GM18951 (cell line): ENCODE measurements around the gene SDC4.

Experiments
- POLR2A ChIP-seq: IDR thresholded peaks from 4 replicates; pipeline ENCODE4 v1.6.1; 2011; ENCODE audit warnings: mild to moderate bottlenecking; ENCODE audit not compliant: insufficient read length, insufficient read depth; ENCODE audit errors: extremely low read depth
- in situ Hi-C: fragments of 300-500 bp; cut with MboI; formaldehyde crosslinking; loops from one replicate; pipeline ENCODE4 v1.12.0; 2022; ENCODE audit warnings: low sequenced_read_pairs, mixed read lengths, inconsistent platforms; ENCODE audit not compliant: unreplicated experiment

Gene SDC4

GRCh38 chr20:45372646-45373352 is 24.6 kb upstream of the SDC4 start:
- in situ Hi-C loops = no loop called here
- TF ChIP-seq POLR2A = no peak

DNA sequence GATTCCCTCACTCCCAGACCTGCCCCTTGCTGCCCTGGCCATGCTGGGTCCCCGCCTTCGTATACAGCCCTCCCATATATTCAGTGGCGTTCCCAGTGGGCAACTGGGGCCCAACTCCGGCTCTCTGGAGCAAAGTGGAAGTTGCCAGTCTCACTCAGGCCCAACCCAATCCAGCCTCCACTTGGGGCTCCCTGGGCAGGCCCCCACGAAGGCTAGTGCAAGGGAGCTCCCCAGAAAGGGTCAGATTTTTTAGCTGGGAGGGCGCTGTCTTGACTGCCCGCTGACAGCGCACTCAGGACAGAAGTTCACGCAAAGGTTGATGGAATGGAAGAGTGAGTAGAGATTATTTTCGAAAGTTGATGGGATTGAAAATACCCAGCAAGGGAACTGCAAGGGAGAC is 24.0 kb upstream of the SDC4 start:
- in situ Hi-C loops = no loop called here
- TF ChIP-seq POLR2A = no peak

- in situ Hi-C loops = no loop called here
- no peak for TF ChIP-seq POLR2A
Measured at GRCh38 chr20:45370571-45371160, 22.4 kb upstream of the SDC4 start.

DNA sequence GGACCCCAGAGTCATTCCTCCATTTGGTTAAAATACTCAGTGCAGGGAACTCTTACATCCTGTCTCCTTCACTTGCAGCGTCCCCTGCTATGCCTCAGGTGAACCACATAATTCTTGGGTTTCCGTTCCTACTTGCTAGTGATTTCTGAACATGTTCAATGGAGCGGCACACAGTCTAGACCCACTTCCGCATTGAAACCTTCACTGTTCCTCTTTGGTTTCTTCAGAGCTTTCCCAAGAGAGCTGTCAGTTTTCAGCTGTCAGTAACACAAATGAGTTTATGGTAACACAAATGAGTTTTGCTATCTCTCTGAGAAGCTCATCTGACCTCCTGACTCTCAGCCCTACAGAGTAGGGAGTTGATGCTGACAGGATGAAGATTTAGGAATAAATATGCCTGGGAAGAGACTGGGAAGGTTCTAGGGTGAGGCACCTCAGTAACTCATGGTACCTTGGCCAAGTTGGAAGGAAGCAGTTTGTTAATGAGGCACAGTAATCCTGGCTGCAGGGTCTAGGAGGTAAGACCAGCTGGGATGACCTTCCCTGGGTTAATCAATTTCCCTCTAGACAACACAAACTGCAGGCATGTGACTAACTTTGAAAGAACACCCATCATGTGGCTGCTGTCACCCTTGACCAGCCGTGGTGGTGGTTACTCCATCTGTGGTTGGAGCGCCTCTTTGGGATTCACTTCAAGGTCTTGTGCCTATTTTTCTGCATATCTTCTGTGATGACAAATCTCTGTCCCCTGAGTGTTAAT is 20.2 kb upstream of the SDC4 start:
- TF ChIP-seq POLR2A = no peak
- in situ Hi-C loops = loop anchor here (5.0 kb wide), 1 partner anchor 69 kb away; no protein-coding TSS in a partner anchor

- in situ Hi-C loops = loop anchor here (5.0 kb wide), 1 partner anchor 70 kb away; no protein-coding TSS in a partner anchor
- no peak for TF ChIP-seq POLR2A
Measured at GRCh38 chr20:45367126-45367525, 18.9 kb upstream of the SDC4 start.

GRCh38 chr20:45366631-45367030 is 18.4 kb upstream of the SDC4 start:
- TF ChIP-seq POLR2A = no peak
- in situ Hi-C loops = loop anchor here (5.0 kb wide), 1 partner anchor 71 kb away; no protein-coding TSS in a partner anchor

DNA sequence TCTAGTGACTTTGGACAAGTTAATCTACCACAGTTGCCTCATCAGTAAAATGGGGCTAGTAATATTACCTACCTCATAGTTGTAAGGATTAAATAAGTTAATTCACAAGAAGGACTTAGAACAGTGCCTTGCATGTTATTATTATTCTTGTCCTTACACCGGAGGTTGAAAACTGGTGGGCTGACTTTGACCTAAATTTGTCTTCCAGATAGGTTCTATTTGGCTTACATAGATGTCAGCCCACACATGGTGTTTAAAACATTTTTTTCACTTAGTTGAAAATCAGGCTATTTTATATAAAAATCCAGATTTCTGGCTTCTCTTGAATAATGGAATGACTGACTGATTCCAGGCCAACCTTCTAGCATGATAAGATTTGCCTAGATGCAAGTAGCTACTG is 18.0 kb upstream of the SDC4 start:
- in situ Hi-C loops = loop anchor here (5.0 kb wide), 1 partner anchor 71 kb away; no protein-coding TSS in a partner anchor
- no peak for TF ChIP-seq POLR2A

GRCh38 chr20:45365444-45365970 is 17.3 kb upstream of the SDC4 start:
- in situ Hi-C loops = loop anchor here (5.0 kb wide), 1 partner anchor 72 kb away; no protein-coding TSS in a partner anchor
- TF ChIP-seq POLR2A = no peak

DNA sequence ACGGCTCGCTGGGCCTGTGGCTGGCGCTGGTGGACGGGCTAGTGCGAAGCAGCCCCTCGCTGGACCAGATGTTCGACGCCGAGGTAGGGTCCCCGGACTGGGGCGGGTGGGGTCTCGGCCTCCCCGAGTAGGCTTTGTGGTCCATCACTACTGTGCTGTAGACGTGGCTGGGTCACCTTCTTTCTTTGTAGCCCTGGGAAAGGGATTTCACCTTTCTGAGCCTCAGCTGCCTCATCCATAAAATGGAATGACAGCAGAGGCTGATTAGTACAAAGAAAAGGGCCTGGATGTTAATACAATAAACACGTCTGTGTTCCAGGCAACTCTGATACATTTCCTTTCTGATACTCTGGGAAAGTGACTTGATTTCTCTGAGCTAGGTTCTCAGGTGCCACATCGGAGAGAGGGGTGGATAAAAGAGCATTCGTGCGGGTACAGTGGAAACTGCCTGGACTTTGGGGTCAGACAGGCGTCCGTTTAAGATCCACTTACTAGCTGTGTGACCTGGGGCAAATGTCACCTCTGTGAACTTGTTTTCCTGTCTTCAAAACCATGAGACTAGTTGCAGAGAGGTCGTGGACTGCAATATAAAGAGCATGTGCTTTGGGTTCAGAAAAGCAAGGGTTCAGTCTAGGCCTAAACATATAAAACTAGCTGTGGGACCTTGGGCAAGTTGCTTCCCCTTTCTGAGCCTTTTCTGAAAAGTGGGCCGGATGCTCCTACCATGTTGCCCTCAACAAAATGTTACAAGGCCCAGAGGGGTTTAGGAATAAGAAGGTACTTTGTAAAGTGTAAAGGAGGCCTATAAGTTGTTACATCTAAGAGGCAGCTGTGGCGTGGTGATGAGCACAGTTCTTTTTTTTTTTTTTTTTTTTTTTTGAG is 15.6 kb upstream of the SDC4 start:
- no peak for TF ChIP-seq POLR2A
- in situ Hi-C loops = no loop called here

DNA sequence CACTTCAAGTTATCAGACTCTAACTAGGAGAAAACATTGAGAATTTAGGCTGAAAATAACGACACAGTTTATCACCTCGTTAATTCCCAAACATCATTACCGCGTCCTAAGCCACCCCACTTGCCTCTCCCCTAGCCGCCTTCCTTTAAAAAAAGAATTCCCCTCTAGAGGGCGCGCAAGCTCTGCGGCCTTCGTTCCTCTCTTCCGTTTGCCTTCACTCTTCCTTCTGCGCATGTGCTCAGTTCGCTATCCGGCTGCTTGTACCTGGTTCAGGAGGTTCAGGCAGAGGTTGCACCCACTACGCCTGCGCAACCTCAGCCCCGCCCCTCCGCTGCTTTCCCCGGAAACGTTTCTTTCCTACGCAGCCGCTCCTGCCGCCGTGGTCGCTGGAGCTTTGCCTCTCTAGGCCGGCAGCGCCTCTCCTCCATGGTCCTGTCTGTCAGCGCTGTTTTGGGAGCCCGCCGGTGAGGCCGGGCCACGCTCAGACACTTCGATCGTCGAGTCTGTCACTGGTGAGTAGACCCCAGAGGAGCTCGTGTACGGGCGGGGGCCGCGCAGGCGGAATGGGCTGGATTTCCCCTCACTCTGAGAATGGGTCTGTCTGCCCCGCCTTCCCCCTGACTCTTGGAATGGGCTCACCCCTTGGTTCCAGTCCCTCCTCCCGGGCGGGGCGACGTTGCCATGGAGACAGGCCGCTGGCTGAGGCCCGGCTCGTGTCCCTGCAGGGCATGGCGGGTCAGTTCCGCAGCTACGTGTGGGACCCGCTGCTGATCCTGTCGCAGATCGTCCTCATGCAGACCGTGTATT is 14.8 kb upstream of the SDC4 start, which contains the start of gene SYS1:
Gene SYS1, plus strand, starts transcription at position 353 of the 807 bp plus-strand sequence. Its CDS starts 376 bp downstream, at position 729.
- TF ChIP-seq POLR2A = peak; percentile 92
- in situ Hi-C loops = no loop called here

DNA sequence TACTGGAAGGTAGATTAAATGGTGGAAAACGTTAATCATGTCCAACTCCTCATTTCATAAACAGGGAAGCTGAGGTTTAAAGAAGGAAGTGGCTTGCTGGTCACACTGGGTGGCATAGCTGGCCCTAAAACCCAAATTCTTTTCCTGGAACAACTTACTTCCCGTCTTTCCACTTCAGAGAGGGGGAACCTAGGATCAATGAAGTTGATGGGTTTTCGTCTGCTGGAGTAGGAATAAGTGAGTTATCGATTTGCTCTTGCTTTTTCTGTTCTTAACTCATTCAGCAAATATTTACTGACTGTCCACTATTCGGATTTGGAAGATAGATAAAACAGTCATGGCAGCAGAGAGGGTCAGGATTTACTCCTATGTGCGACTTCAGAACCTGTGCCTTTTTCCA is 13.6 kb upstream of the SDC4 start:
- in situ Hi-C loops = no loop called here
- no peak for TF ChIP-seq POLR2A
